K562 (cell line): Measurements from ENCODE around the gene FAM162B. TPM values are rescaled to one million over a fixed set of nuclear protein-coding genes. Genes with fewer than 3 reads are reported as not detected.
A peak's percentile ranks its signal among the peaks of the same experiment; 100 is the strongest.

Source experiments
- ATF1 ChIP-seq, 2 experiments: fragments of 450-650 bp in 1 of 2; IDR thresholded peaks; 2 replicates each; pipeline ENCODE4 v1.6.1; 2016; ENCODE audit warnings: missing compliant biosample characterization in 1 of 2, missing genetic modification characterization in 1 of 2
- CREB5 ChIP-seq: fragments of 250-450 bp; sonication (Bioruptor Pico); IDR thresholded peaks from 2 replicates; pipeline ENCODE4 v1.5.0; 2020; ENCODE audit warnings: mild to moderate bottlenecking
- EP300 ChIP-seq: IDR thresholded peaks from 2 replicates; pipeline ENCODE4 v1.6.1; 2012; ENCODE audit warnings: low read length, improper control_type of control experiment
- EWSR1 ChIP-seq: fragments of 450-650 bp; IDR thresholded peaks from 2 replicates; pipeline ENCODE4 v1.6.1; 2018; ENCODE audit warnings: borderline replicate concordance, mild to moderate bottlenecking, low read depth, moderate library complexity; ENCODE audit not compliant: partially characterized antibody
- MAZ ChIP-seq, 2 experiments: fragments of 450-650 bp in 1 of 2; sonication (generic) in 1 of 2; formaldehyde crosslinking; IDR thresholded peaks in 1 of 2; conservative IDR thresholded peaks in 1 of 2; 2 replicates each; pipeline versions ENCODE4 v1.4.0 to v1.5.0; 2020; ENCODE audit warnings: mild to moderate bottlenecking in 1 of 2, missing genetic modification reagents in 1 of 2
- MCM5 ChIP-seq: fragments of 450-650 bp; IDR thresholded peaks from 2 replicates; pipeline ENCODE4 v1.6.1; 2016; ENCODE audit warnings: low read depth
- NFRKB ChIP-seq: fragments of 450-650 bp; IDR thresholded peaks from 2 replicates; pipeline ENCODE4 v1.6.1; 2016; ENCODE audit warnings: low read depth
- SMAD4 ChIP-seq: fragments of 250-450 bp; sonication (Bioruptor Pico); conservative IDR thresholded peaks from 2 replicates; pipeline ENCODE4 v1.8.0; 2021; ENCODE audit warnings: inconsistent platforms, mild to moderate bottlenecking, moderate library complexity
- TAF7 ChIP-seq: fragments of 450-650 bp; IDR thresholded peaks from 2 replicates; pipeline ENCODE4 v1.6.1; 2016; ENCODE audit warnings: missing genetic modification characterization, missing compliant biosample characterization
- ZNF280A ChIP-seq: fragments of 450-650 bp; IDR thresholded peaks from 2 replicates; pipeline ENCODE4 v1.6.1; 2018; ENCODE audit warnings: mild to moderate bottlenecking, low read depth; ENCODE audit not compliant: partially characterized antibody
- ZNF785 ChIP-seq: fragments of 250-450 bp; sonication (Bioruptor Pico); IDR thresholded peaks from 2 replicates; pipeline ENCODE4 v1.4.0; 2020; ENCODE audit warnings: mild to moderate bottlenecking
- polyA plus RNA-seq, 8 experiments: library from polyadenylated mRNA; depleted of rRNA in 4 of 8; stranded (reverse) in 5 of 8; unstranded in 3 of 8; fragments of >200 nt; fragmentation: Nextera tagmentation in 2 of 8; fragmentation: Illumina TruSeq in 1 of 8; extraction: Ambion mirVana in 2 of 8; extraction: Trizol in 1 of 8; gene quantifications; 2 replicates each; pipeline versions ENCODE4 v1.2.1 to v1.2.3, GENCODE V29; 2011 to 2014; ENCODE audit warnings: inconsistent platforms in 1 of 8, missing spikeins in 1 of 8
- total RNA-seq, 7 experiments: library from RNA; depleted of rRNA in 6 of 7; stranded (reverse); fragments of >200 nt in 6 of 7; fragmentation: Illumina TruSeq in 2 of 7; extraction: Trizol in 2 of 7; gene quantifications; 2 replicates each; pipeline versions ENCODE4 v1.2.1 to v1.2.3, GENCODE V29; 2011 to 2021; ENCODE audit warnings: low replicate concordance in 1 of 7
- TF ChIP-seq, protein P1 (sequence below): sonication (generic); formaldehyde crosslinking; IDR thresholded peaks from 2 replicates; pipeline ENCODE4 v1.8.0; 2022; ENCODE audit warnings: mild to moderate bottlenecking, missing genetic modification reagents
- TF ChIP-seq, protein P2 (sequence below): sonication (generic); IDR thresholded peaks from 2 replicates; pipeline ENCODE4 v1.6.1; 2016
- TF ChIP-seq, protein P3 (sequence below): fragments of 250-450 bp; sonication (Bioruptor Pico); IDR thresholded peaks from 2 replicates; pipeline ENCODE4 v1.8.0; 2021; ENCODE audit warnings: moderate library complexity, mild to moderate bottlenecking, inconsistent platforms
- TF ChIP-seq, protein P4 (sequence below): sonication (generic); formaldehyde crosslinking; IDR thresholded peaks from 2 replicates; pipeline ENCODE4 v1.8.0; 2023; ENCODE audit warnings: mild to moderate bottlenecking, missing genetic modification reagents
- TF ChIP-seq, protein P5 (sequence below): conservative IDR thresholded peaks from 2 replicates; pipeline ENCODE4 v1.6.1; 2011; ENCODE audit warnings: low read depth, mild to moderate bottlenecking, low read length; ENCODE audit not compliant: control insufficient read depth

The FAM162B gene
- total and polyA plus RNA-seq, 9 of the 15 experiments (the other 6 are each of a cell fraction or from before 2014, with no cell fraction given): not detected

DNA sequence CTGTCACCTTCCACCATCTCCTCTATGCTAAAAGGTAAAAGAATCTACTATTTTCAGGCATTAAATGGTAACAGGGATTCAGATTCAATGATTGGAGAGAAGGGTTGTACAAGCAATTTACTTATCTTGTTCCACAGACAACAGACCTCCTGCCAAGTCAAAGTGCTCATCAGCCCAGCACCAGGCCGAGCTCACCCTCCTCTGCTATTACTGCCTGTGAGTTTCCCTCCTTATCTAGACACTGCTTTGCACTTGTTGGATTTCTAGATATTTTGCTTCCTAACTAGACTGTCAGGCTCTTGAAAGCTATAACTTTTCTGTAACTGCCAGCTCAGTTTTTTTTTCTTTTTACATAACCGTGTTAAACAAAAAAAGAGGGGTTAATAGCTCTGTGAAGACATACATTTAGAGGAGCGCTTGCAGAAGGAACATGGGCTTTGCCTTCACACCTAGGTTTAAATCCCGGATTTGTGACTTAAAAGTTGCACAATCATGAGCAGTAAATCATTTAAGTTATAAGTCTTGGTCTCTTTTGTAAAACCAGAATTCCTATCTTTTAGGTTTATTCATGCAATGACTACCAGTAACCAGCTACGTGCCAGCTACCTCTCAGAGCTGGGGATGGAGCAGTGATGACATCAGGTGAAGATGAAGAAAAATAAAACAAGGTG, 1.1 kb upstream of the FAM162B start (continued):
- TF ChIP-seq, protein P1, sequence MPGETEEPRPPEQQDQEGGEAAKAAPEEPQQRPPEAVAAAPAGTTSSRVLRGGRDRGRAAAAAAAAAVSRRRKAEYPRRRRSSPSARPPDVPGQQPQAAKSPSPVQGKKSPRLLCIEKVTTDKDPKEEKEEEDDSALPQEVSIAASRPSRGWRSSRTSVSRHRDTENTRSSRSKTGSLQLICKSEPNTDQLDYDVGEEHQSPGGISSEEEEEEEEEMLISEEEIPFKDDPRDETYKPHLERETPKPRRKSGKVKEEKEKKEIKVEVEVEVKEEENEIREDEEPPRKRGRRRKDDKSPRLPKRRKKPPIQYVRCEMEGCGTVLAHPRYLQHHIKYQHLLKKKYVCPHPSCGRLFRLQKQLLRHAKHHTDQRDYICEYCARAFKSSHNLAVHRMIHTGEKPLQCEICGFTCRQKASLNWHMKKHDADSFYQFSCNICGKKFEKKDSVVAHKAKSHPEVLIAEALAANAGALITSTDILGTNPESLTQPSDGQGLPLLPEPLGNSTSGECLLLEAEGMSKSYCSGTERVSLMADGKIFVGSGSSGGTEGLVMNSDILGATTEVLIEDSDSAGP: no peak
- TF ChIP-seq ATF1 (CRISPR knock-in tag; IDR thresholded peaks at IDR 0.05) (no peak), ATF1 (tag; IDR thresholded peaks at IDR 0.05) (no peak), MAZ (CRISPR knock-in tag; conservative IDR thresholded peaks at IDR 0.05 in 1 of 2, IDR thresholded peaks at IDR 0.05 in 1 of 2) (no peak), ZNF280A (no peak), SMAD4 (CRISPR knock-in tag) (no peak), ZNF785 (CRISPR knock-in tag) (no peak), MCM5 (no peak), CREB5 (CRISPR knock-in tag) (no peak), TAF7 (tag) (no peak), NFRKB (no peak), EWSR1 (no peak), EP300 (no peak; the same call in 1 of the 2 replicates)
- TF ChIP-seq, protein P2, sequence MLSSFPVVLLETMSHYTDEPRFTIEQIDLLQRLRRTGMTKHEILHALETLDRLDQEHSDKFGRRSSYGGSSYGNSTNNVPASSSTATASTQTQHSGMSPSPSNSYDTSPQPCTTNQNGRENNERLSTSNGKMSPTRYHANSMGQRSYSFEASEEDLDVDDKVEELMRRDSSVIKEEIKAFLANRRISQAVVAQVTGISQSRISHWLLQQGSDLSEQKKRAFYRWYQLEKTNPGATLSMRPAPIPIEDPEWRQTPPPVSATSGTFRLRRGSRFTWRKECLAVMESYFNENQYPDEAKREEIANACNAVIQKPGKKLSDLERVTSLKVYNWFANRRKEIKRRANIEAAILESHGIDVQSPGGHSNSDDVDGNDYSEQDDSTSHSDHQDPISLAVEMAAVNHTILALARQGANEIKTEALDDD: peak; percentile 45; the same call in 1 of the 2 replicates
- TF ChIP-seq, protein P3, sequence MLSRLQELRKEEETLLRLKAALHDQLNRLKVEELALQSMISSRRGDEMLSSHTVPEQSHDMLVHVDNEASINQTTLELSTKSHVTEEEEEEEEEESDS (CRISPR knock-in tag): no peak
- TF ChIP-seq, protein P4, sequence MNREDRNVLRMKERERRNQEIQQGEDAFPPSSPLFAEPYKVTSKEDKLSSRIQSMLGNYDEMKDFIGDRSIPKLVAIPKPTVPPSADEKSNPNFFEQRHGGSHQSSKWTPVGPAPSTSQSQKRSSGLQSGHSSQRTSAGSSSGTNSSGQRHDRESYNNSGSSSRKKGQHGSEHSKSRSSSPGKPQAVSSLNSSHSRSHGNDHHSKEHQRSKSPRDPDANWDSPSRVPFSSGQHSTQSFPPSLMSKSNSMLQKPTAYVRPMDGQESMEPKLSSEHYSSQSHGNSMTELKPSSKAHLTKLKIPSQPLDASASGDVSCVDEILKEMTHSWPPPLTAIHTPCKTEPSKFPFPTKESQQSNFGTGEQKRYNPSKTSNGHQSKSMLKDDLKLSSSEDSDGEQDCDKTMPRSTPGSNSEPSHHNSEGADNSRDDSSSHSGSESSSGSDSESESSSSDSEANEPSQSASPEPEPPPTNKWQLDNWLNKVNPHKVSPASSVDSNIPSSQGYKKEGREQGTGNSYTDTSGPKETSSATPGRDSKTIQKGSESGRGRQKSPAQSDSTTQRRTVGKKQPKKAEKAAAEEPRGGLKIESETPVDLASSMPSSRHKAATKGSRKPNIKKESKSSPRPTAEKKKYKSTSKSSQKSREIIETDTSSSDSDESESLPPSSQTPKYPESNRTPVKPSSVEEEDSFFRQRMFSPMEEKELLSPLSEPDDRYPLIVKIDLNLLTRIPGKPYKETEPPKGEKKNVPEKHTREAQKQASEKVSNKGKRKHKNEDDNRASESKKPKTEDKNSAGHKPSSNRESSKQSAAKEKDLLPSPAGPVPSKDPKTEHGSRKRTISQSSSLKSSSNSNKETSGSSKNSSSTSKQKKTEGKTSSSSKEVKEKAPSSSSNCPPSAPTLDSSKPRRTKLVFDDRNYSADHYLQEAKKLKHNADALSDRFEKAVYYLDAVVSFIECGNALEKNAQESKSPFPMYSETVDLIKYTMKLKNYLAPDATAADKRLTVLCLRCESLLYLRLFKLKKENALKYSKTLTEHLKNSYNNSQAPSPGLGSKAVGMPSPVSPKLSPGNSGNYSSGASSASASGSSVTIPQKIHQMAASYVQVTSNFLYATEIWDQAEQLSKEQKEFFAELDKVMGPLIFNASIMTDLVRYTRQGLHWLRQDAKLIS (CRISPR knock-in tag): no peak
- TF ChIP-seq, protein P5, sequence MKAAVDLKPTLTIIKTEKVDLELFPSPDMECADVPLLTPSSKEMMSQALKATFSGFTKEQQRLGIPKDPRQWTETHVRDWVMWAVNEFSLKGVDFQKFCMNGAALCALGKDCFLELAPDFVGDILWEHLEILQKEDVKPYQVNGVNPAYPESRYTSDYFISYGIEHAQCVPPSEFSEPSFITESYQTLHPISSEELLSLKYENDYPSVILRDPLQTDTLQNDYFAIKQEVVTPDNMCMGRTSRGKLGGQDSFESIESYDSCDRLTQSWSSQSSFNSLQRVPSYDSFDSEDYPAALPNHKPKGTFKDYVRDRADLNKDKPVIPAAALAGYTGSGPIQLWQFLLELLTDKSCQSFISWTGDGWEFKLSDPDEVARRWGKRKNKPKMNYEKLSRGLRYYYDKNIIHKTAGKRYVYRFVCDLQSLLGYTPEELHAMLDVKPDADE: no peak
